IMR-90 (cell line): ENCODE measurements around the gene GALNT7. TPM values are rescaled to one million over a fixed set of nuclear protein-coding genes. Genes with fewer than 3 reads are reported as not detected.

ENCODE experiments used
- ATAC-seq: fragments of 200-7000 bp; cut with Tn5 transposase; 2 replicates; pipeline ENCODE4 v1.9.1; 2020; ENCODE audit warnings: low read depth, mild to moderate bottlenecking, moderate library complexity
- BruUV-seq: library from RNA; stranded (reverse); fragments of 400-500 nt; replicated peaks from 2 replicates; lab custom pipeline; 2021; lab: Mats Ljungman, UMichigan
- CTCF ChIA-PET: fragments of 300-600 bp; formaldehyde crosslinking; extraction: SDS; loops from one replicate; lab custom pipeline; 2021; ENCODE audit warnings: antibody characterized with exemption; lab: Yijun Ruan, JAX
- POLR2A ChIA-PET: fragments of 300-600 bp; sonication (Branson Sonifier 250); formaldehyde crosslinking; loops from one replicate; lab custom pipeline; 2022; ENCODE audit warnings: antibody characterized with exemption; ENCODE audit not compliant: unreplicated experiment; lab: Charles Lee
- DNase-seq: peaks from one replicate; pipeline ENCODE4 v3.0.0; 2013
- H2AFZ ChIP-seq: replicated peaks from 2 replicates; pipeline ENCODE3; 2013; ENCODE audit warnings: low read length, mild to moderate bottlenecking; ENCODE audit not compliant: poor library complexity
- H2AK5ac ChIP-seq: 2 replicates; pipeline ENCODE4 v1.6.1; 2013; ENCODE audit warnings: low read depth, low read length, inconsistent platforms
- H2AK9ac ChIP-seq: replicated peaks from 2 replicates; pipeline ENCODE3; 2013; ENCODE audit warnings: mild to moderate bottlenecking, low read depth, low read length, moderate library complexity; ENCODE audit not compliant: poor library complexity
- H2BK120ac ChIP-seq: 2 replicates; pipeline ENCODE4 v1.6.1; 2013; ENCODE audit warnings: low read depth, low read length, inconsistent platforms
- H2BK15ac ChIP-seq: 3 replicates; pipeline ENCODE4 v1.6.1; 2013; ENCODE audit warnings: low read depth, low read length, inconsistent platforms
- H2BK20ac ChIP-seq: 2 replicates; pipeline ENCODE4 v1.6.1; 2013; ENCODE audit warnings: low read depth, mild to moderate bottlenecking, inconsistent platforms, low read length, moderate library complexity
- H2BK5ac ChIP-seq: 2 replicates; pipeline ENCODE4 v1.6.1; 2013; ENCODE audit warnings: mild to moderate bottlenecking, low read depth, low read length, inconsistent platforms; ENCODE audit not compliant: poor library complexity, severe bottlenecking
- H3K14ac ChIP-seq: replicated peaks from 2 replicates; pipeline ENCODE4 v1.6.1; 2013; ENCODE audit warnings: low read depth, low read length, inconsistent platforms
- H3K18ac ChIP-seq: 2 replicates; pipeline ENCODE4 v1.6.1; 2013; ENCODE audit warnings: low read depth, low read length, control low read depth
- H3K23ac ChIP-seq: 2 replicates; pipeline ENCODE4 v1.6.1; 2013; ENCODE audit warnings: low read depth, low read length, inconsistent platforms
- H3K27ac ChIP-seq: 2 replicates; pipeline ENCODE4 v1.5.1; 2013; ENCODE audit warnings: mild to moderate bottlenecking, control low read depth, low read length; ENCODE audit not compliant: insufficient read depth
- H3K27me3 ChIP-seq: 2 replicates; pipeline ENCODE4 v1.6.1; 2013; ENCODE audit warnings: low read length; ENCODE audit not compliant: control insufficient read depth, insufficient read depth
- H3K36me3 ChIP-seq: 2 replicates; pipeline ENCODE4 v1.6.1; 2013; ENCODE audit warnings: low read length, mixed read lengths; ENCODE audit not compliant: control insufficient read depth, insufficient read depth
- H3K4ac ChIP-seq: 2 replicates; pipeline ENCODE4 v1.6.1; 2013; ENCODE audit warnings: low read depth, low read length, inconsistent platforms
- H3K4me1 ChIP-seq: 2 replicates; pipeline ENCODE4 v1.6.1; 2013; ENCODE audit warnings: low read length, mixed read lengths; ENCODE audit not compliant: control insufficient read depth, insufficient read depth
- H3K4me2 ChIP-seq: 2 replicates; pipeline ENCODE4 v1.6.1; 2013; ENCODE audit warnings: low read depth, mild to moderate bottlenecking, control low read depth, low read length, moderate library complexity
- H3K4me3 ChIP-seq: 2 replicates; pipeline ENCODE4 v1.5.1; 2013; ENCODE audit warnings: low read depth, mild to moderate bottlenecking, control low read depth, low read length, moderate library complexity; ENCODE audit not compliant: insufficient read depth
- H3K56ac ChIP-seq: 2 replicates; pipeline ENCODE4 v1.6.1; 2013; ENCODE audit warnings: low read length, inconsistent platforms; ENCODE audit not compliant: insufficient read depth; ENCODE audit errors: extremely low read depth
- H3K79me1 ChIP-seq, 2 experiments: 2 replicates each; pipeline ENCODE4 v1.6.1; 2013; ENCODE audit warnings: low read length in 2 of 2, inconsistent platforms in 1 of 2, low read depth in 1 of 2
- H3K9ac ChIP-seq: 2 replicates; pipeline ENCODE4 v1.6.1; 2013; ENCODE audit warnings: low read depth, low read length, control low read depth
- H3K9me1 ChIP-seq: 2 replicates; pipeline ENCODE4 v1.6.1; 2013; ENCODE audit warnings: low read length, inconsistent platforms; ENCODE audit not compliant: insufficient read depth
- H3K9me3 ChIP-seq: 2 replicates; pipeline ENCODE4 v1.6.1; 2013; ENCODE audit warnings: low read length; ENCODE audit not compliant: control insufficient read depth, insufficient read depth
- H4K20me1 ChIP-seq: 2 replicates; pipeline ENCODE4 v1.6.1; 2013; ENCODE audit warnings: low read length, inconsistent platforms; ENCODE audit not compliant: insufficient read depth
- H4K5ac ChIP-seq: 2 replicates; pipeline ENCODE4 v1.6.1; 2013; ENCODE audit warnings: mild to moderate bottlenecking, low read depth, low read length, control low read depth
- H4K8ac ChIP-seq, 2 experiments: 2 replicates each; pipeline ENCODE4 v1.6.1; 2013; ENCODE audit warnings: low read depth in 2 of 2, low read length in 2 of 2, control low read depth in 1 of 2, inconsistent platforms in 1 of 2
- H4K91ac ChIP-seq: 2 replicates; pipeline ENCODE4 v1.6.1; 2013; ENCODE audit warnings: low read depth, low read length, inconsistent platforms; ENCODE audit not compliant: insufficient read depth
- BHLHE40 ChIP-seq: fragments of 150-350 bp; IDR thresholded peaks from 2 replicates; pipeline ENCODE4 v1.6.1; 2016; ENCODE audit warnings: mild to moderate bottlenecking, low read depth, low read length
- CHD1 ChIP-seq: IDR thresholded peaks from 2 replicates; pipeline ENCODE4 v1.6.1; 2012; ENCODE audit warnings: low read depth, low read length, improper control_type of control experiment
- CTCF ChIP-seq: conservative IDR thresholded peaks from 2 replicates; pipeline ENCODE4 v1.5.1; 2012; ENCODE audit warnings: mild to moderate bottlenecking, low read depth, low read length, improper control_type of control experiment
- ELK1 ChIP-seq: fragments of 150-350 bp; IDR thresholded peaks from 2 replicates; pipeline ENCODE4 v1.6.1; 2016; ENCODE audit warnings: low read depth, mild to moderate bottlenecking, low read length, moderate library complexity, borderline replicate concordance
- MAFK ChIP-seq: IDR thresholded peaks from 2 replicates; pipeline ENCODE4 v1.6.1; 2012; ENCODE audit warnings: low read depth, low read length, improper control_type of control experiment
- MAZ ChIP-seq: IDR thresholded peaks from 2 replicates; pipeline ENCODE4 v1.6.1; 2012; ENCODE audit warnings: low read depth, mild to moderate bottlenecking, low read length, improper control_type of control experiment, moderate library complexity, borderline replicate concordance
- MXI1 ChIP-seq: IDR thresholded peaks from 2 replicates; pipeline ENCODE4 v1.6.1; 2012; ENCODE audit warnings: low read depth, mild to moderate bottlenecking, low read length, moderate library complexity, borderline replicate concordance
- RAD21 ChIP-seq: IDR thresholded peaks from 2 replicates; pipeline ENCODE4 v1.6.1; 2012; ENCODE audit warnings: low read length, improper control_type of control experiment
- RFX5 ChIP-seq: IDR thresholded peaks from 2 replicates; pipeline ENCODE4 v1.8.0; 2012; ENCODE audit warnings: low read depth, mild to moderate bottlenecking, low read length, moderate library complexity
- SMC3 ChIP-seq: fragments of 150-350 bp; IDR thresholded peaks from 2 replicates; pipeline ENCODE4 v1.6.1; 2016; ENCODE audit warnings: low read depth, mild to moderate bottlenecking, antibody characterized with exemption, low read length, moderate library complexity
- WGBS, 2 experiments: methylation state at CpG; one replicate each; pipeline versions ENCODE4 v1.1.5 to v1.1.7; 2013; ENCODE audit warnings: missing lambda C conversion rate in 2 of 2; ENCODE audit not compliant: insufficient read length in 1 of 2; ENCODE audit errors: extremely low coverage in 2 of 2; 5-methylcytosine and 5-hydroxymethylcytosine counted together
- dilution Hi-C: fragments of 300-500 bp; cut with HindIII; formaldehyde crosslinking; loops from one replicate; pipeline ENCODE4 v1.14.3; 2018; ENCODE audit warnings: low sequenced_read_pairs; ENCODE audit not compliant: unreplicated experiment
- in situ Hi-C: fragments of 300-500 bp; cut with MboI; formaldehyde crosslinking; loops from 3 replicates; pipeline ENCODE4 v1.14.3; 2019; ENCODE audit warnings: low sequenced_read_pairs, inconsistent platforms, mixed read lengths
- intact Hi-C: fragments of 100-400 bp; cut with micrococcal nuclease; formaldehyde crosslinking; loops from 2 replicates; pipeline ENCODE4 v1.10.0; 2022
- polyA plus RNA-seq, 3 experiments: library from polyadenylated mRNA; depleted of rRNA; stranded (reverse); fragments of >200 nt; gene quantifications; 2 replicates each; pipeline ENCODE4 v1.2.3, GENCODE V29; 2012; ENCODE audit warnings: low replicate concordance in 1 of 3
- total RNA-seq: library from RNA; depleted of rRNA; stranded (reverse); fragments of >200 nt; gene quantifications from 2 replicates; pipeline ENCODE4 v1.2.3, GENCODE V29; 2012

Gene GALNT7
- total and polyA plus RNA-seq, 2 of the 4 experiments (the other 2 are of a cell fraction), result 19.1 to 31.2 TPM

- H3K9me3 ChIP-seq, result no peaks in the 10 kb centered on the region
- H4K91ac ChIP-seq, result no peak overlapping the region
- in situ Hi-C loops, result no loop called here
Measured at GRCh38 chr4:173265751-173266150, 97.1 kb downstream of the GALNT7 start.

More at GRCh38 chr4:173265751-173266150, 97.1 kb downstream of the GALNT7 start:
- no peak overlapping the region for H3K4me3 ChIP-seq
- no TSS peak for BruUV-seq
- dilution Hi-C loops, result loop anchor here (25.0 kb wide), 1 partner anchor 253 kb away; no protein-coding TSS in a partner anchor
- H3K27me3 ChIP-seq, result no peaks in the 10 kb centered on the region
- H2BK20ac ChIP-seq, result no peak overlapping the region
- H3K56ac ChIP-seq, result no peak overlapping the region
- ChIA-PET POLR2A (no interaction called here), CTCF (interaction anchor here (0.6 to 1.7 kb wide), 5 partner anchors 36 to 797 kb away, joined by 3 to 7 read pairs (median 3); no protein-coding TSS in a partner anchor)
- no peak for TF ChIP-seq CHD1
- TF ChIP-seq MXI1, result no peak
- no peak for TF ChIP-seq RAD21
- TF ChIP-seq MAFK, result no peak
- no peak for TF ChIP-seq CTCF
- no peak for TF ChIP-seq RFX5
- no peak for TF ChIP-seq BHLHE40
- TF ChIP-seq MAZ, result no peak
- TF ChIP-seq SMC3, result no peak
- no peak for TF ChIP-seq ELK1
- H3K4me1 ChIP-seq, result peaks cover 4% of the 10 kb centered on the region
- H3K4me2 ChIP-seq, result no peak overlapping the region
- H4K20me1 ChIP-seq, result no peaks in the 10 kb centered on the region
- H3K79me1 ChIP-seq, result peaks cover 0 to 3% of the 10 kb centered on the region in 2 experiments; a peak in 2 of 4 replicates
- no peak overlapping the region for H2AK5ac ChIP-seq
- no peak overlapping the region for H3K9ac ChIP-seq
- no peak overlapping the region for H4K8ac ChIP-seq
- H2BK15ac ChIP-seq, result no peak overlapping the region
- H3K4ac ChIP-seq, result no peak overlapping the region
- no peaks in the 10 kb centered on the region for H3K36me3 ChIP-seq
- H2AK9ac ChIP-seq, result no peak overlapping the region
- no peak for DNase-seq
- H3K18ac ChIP-seq, result no peak overlapping the region; the same call in 1 of the 2 replicates
- H3K27ac ChIP-seq, result no peak overlapping the region
- H3K14ac ChIP-seq, result no peak overlapping the region
- H4K5ac ChIP-seq, result no peak overlapping the region
- no peak overlapping the region for H2BK120ac ChIP-seq
- no peak overlapping the region for H2BK5ac ChIP-seq
- intact Hi-C loops, result no loop called here
- no CpG with 5 or more reads among the region's 6 CpGs for WGBS, 2 experiments
- H3K9me1 ChIP-seq, result 0 out of 2 replicates have a peak, but pooled peaks cover 3% of the 10 kb centered on the region
- H2AFZ ChIP-seq, result no peak overlapping the region
- H3K23ac ChIP-seq, result no peak overlapping the region
- no peak for ATAC-seq
